ENCODE results near the gene SERINC5.
A peak's percentile ranks its signal among the peaks of the same experiment; 100 is the strongest.
"Not testable (repeated sequence)": the region's sequence is repeated elsewhere in the genome, so short reads cannot be mapped to it uniquely, and the experiment has no call there.

Gene SERINC5

DNA sequence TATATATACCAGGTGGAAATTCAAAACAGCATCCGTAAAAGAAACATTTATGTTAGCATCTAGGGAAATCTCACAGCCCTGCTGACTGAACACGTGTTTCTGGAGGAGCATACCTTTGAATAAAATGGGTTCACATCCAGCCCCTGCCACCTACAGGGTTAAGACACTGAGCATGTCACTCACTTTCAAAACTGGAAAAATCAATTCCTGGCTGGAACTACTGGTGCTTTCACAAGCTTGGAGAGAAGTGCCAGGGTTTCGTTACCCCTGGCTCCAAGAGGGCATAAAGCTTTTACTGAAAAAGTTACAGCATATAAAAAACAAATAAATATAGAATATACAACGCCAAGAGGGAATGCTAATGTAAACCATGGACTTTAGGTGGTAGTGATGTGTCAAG, 48.0 kb downstream of the SERINC5 start:
- no peak overlapping the region for H3K4me3 ChIP-seq (ENCODE audit: low read length)
- DNase-seq (ENCODE audit: low read depth, low spot score): no peak

DNA sequence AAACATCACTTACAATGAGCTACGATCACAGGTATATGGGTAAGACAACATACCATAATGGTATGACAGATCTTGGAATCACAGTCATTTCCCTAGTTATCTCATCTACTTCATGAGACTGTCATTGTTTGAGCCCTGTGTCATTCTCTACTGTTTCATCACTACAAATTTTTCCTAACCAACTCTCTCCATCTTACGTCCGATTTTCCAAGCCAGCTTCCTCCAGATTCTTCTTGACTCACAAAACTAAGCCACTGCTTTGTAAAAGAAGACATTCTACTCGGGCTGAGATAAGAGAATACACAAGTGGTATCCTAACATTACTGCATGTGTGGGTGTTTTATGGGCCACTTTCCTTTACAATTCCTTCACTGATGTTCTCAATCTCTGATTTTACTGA, 49.6 kb downstream of the SERINC5 start:
- no peak overlapping the region for H3K4me3 ChIP-seq (ENCODE audit: low read length)
- DNase-seq (ENCODE audit: low read depth, low spot score): no peak

GRCh38 chr5:80205846-80206245, 50.0 kb downstream of the SERINC5 start:
- H3K4me3 ChIP-seq (ENCODE audit: low read length): no peak overlapping the region; the same call in 1 of the 2 replicates
- DNase-seq (ENCODE audit: low read depth, low spot score): no peak

- DNase-seq (ENCODE audit: low read depth, low spot score): peak; percentile 97
- peak overlapping the region; percentile 30 for H3K4me3 ChIP-seq (ENCODE audit: low read length)
These were observed 50.8 kb downstream of the SERINC5 start for GRCh38 chr5:80204808-80205614.

GRCh38 chr5:80201763-80202162, 54.1 kb downstream of the SERINC5 start:
- H3K4me3 ChIP-seq (ENCODE audit: low read length); DNase-seq (ENCODE audit: low read depth, low spot score): not testable (repeated sequence)

- DNase-seq (ENCODE audit: low read depth, low spot score): no peak
- no peak overlapping the region for H3K4me3 ChIP-seq (ENCODE audit: low read length)
These were observed 56.9 kb downstream of the SERINC5 start for GRCh38 chr5:80198920-80199319.

- DNase-seq (ENCODE audit: low read depth, low spot score): no peak
- H3K4me3 ChIP-seq (ENCODE audit: low read length): no peak overlapping the region
These were observed 57.4 kb downstream of the SERINC5 start for GRCh38 chr5:80198399-80198798.

DNA sequence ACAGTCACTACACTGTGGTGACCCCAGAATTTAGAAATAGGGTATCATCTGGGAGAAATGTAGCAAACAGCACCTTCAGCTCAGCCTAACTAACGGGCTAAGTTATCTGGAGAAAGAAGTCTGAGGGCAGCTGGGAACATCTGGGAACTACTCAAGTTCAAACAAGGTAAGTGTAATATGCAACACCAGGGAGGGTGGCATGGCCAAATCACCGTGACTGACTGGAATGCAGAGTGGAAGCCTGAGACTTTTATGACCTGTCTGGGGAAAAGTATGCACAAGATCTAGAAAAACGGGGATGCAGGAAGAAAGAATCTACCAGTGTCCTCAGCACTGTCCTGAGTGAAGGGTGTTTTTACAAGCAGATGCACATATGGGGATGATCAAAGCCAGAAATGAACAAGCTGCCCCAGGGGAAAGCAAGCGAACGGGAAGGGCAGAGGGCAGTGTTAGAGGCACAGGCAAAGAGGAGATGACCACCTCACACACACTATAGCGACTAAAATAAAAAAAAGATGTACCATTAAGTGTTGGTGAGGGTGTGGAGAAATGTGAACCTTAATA, 59.9 kb downstream of the SERINC5 start:
- DNase-seq (ENCODE audit: low read depth, low spot score): no peak
- H3K4me3 ChIP-seq (ENCODE audit: low read length): no peak overlapping the region

DNA sequence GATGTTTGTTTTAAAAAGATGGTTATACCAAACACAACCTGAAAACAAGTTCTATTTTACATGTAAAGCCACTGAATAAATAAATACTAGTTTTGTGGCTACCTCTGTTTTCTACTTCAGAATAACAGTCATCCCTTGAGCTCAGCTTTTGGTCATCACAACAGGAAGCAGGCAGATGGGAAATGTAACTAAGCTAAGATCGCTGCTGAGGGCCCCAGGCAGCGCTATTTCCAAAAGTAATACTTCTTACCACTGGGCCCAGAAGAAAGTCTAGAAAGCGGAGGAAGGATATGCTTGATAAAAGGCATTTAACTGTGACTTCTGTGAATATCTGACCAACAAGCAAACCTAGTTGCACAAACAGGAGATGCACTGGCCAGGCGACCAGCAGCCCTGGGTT, 61.4 kb downstream of the SERINC5 start:
- no peak for DNase-seq (ENCODE audit: low read depth, low spot score)
- no peak overlapping the region for H3K4me3 ChIP-seq (ENCODE audit: low read length)

DNA sequence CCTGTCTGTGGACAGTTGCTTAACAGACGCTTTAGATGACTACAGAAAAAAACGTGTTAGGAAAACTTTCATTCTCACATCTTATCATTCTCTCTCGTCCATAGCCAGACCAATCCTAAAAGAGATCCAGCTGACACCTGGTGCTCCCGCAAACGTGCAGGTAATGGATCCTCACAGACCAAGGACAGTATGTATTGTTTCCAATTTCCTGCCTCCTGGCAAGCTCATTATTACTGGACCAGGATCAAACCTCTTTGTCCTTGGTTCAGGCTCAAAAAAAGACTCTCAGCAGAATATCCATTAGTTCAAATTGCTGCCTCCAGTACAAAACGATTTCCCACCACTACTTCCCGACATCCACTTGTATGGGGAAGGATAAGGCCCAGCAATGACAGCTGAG, 62.4 kb downstream of the SERINC5 start:
- DNase-seq (ENCODE audit: low read depth, low spot score): no peak
- peak overlapping the region; percentile 27; the same call in 1 of the 2 replicates for H3K4me3 ChIP-seq (ENCODE audit: low read length)

GRCh38 chr5:80192507-80193241, 63.2 kb downstream of the SERINC5 start:
- H3K4me3 ChIP-seq (ENCODE audit: low read length): peak overlapping the region; percentile 35
- DNase-seq (ENCODE audit: low read depth, low spot score): peak; percentile 86

GRCh38 chr5:80191991-80192398, 63.9 kb downstream of the SERINC5 start:
- DNase-seq (ENCODE audit: low read depth, low spot score): peak; percentile 95
- H3K4me3 ChIP-seq (ENCODE audit: low read length): peak overlapping the region; percentile 35

GRCh38 chr5:80191397-80191796, 64.5 kb downstream of the SERINC5 start:
- peak overlapping the region; percentile 35 for H3K4me3 ChIP-seq (ENCODE audit: low read length)

DNA sequence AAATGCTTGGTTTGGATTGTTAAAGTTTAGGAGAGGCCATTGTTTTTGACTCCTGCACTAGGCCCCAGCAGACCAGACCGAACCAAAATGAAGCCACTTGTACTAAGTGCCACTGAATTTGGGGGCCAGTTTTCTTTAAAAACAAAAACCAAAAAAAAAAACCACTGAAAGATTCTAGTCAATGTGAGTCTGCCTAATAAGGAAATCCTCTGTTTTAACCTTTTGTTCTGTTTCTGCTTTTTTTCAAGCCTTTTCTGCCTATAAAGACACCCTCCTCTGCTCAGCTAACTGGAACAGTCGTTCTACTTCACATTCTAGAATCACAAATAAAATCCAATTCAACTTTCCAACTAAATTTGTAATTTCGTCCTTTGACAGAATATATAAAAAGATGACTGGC, 64.9 kb downstream of the SERINC5 start:
- DNase-seq (ENCODE audit: low read depth, low spot score): no peak
- no peak overlapping the region for H3K4me3 ChIP-seq (ENCODE audit: low read length)

More at GRCh38 chr5:80191397-80191796, 64.5 kb downstream of the SERINC5 start:
- no peak for DNase-seq (ENCODE audit: low read depth, low spot score)

DNA sequence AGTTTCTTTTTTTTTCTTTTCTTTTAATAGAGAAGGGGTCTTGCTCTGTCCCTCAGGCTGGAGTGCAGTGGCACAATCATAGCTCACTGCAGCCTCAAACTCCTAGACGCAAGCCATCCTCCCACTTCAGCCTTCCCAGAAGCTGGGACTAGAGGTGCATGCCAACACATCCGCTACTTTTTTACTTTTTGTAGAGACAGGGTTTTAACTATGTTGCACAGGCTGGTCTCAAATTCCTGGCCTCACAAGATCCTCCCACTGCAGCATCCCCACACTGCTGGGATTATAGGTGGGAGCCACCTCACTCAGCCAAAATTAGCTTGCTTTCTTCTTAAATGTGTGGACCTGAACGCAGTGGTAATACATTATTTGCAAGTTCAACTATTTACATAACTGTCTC, 66.1 kb downstream of the SERINC5 start:
- H3K4me3 ChIP-seq (ENCODE audit: low read length): peak overlapping the region; percentile 45

GRCh38 chr5:80189201-80189600, 66.6 kb downstream of the SERINC5 start:
- peak overlapping the region; percentile 45 for H3K4me3 ChIP-seq (ENCODE audit: low read length)
- DNase-seq (ENCODE audit: low read depth, low spot score): no peak

More for the DNA sequence above, 66.1 kb downstream of the SERINC5 start:
- DNase-seq (ENCODE audit: low read depth, low spot score): no peak

DNA sequence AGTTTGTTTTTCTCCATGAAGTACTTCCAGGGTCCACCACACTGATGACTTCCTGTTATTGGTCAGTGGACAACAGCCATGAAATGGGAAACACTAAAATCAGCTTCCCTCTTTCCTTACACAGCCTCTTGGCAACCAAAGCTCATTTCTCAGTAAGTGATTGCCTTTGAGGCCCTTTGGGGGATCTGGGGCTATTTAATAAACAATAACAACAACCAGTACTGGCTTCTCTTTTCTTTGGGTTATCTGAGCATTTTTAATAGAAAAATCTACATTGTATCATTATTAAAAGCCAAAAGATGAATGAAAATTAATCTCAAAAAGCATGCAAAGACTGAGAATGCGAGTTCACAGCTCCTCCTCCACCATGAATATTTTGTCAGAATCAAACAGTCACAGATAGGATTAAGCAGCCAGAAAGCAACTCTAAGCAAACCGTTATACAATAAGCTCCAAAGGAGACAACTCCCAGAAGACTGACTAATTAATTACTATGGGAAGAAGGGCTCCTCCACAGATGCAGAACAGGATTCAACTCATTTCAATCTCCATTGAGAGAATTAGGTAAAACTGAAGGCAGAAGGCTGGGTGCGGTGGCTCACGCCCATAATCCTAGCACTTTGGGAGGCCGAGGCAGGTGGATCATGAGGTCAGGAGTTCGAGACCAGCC, 68.3 kb downstream of the SERINC5 start:
- H3K4me3 ChIP-seq (ENCODE audit: low read length): no peak overlapping the region
- no peak for DNase-seq (ENCODE audit: low read depth, low spot score)

DNA sequence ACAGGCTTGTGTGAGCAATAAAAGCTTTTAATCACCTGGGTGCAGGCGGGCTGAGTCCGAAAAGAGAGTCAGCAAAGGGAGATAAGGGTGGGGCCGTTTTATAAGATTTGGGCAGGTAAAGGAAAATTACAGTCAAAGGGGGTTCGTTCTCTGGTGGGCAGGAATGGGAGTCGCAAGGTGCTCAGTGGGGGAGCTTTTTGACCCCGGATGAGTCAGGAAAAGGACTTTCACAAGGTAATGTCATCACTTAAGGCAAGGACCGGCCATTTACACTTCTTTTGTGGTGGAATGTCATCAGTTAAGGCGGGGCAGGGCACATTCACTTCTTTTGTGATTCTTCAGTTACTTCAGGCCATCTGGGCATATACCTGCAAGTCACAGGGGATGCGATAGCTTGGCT, 70.3 kb downstream of the SERINC5 start:
- DNase-seq (ENCODE audit: low read depth, low spot score); H3K4me3 ChIP-seq (ENCODE audit: low read length): not testable (repeated sequence)

GRCh38 chr5:80185095-80185494, 70.8 kb downstream of the SERINC5 start:
- peak; percentile 79 for DNase-seq (ENCODE audit: low read depth, low spot score)
- no peak overlapping the region for H3K4me3 ChIP-seq (ENCODE audit: low read length)

Measured in Jurkat, Clone E6-1 (cell line).